Fibroblast of the aortic adventitia (primary cell): ENCODE results near the gene ZNF107. TPM values are rescaled to one million over a fixed set of nuclear protein-coding genes. Genes with fewer than 3 reads are reported as not detected.
"Not testable (repeated sequence)": the region's sequence is repeated elsewhere in the genome, so short reads cannot be mapped to it uniquely, and the experiment has no call there.

ENCODE experiments used
- DNase-seq: peaks from one replicate; pipeline ENCODE4 v3.0.0-alpha.2; 2010; ENCODE audit warnings: low read depth
- H3K4me3 ChIP-seq: 2 replicates; pipeline ENCODE4 v1.5.1; 2011; ENCODE audit warnings: low read depth, mild to moderate bottlenecking, control low read depth, low read length, moderate library complexity
- CTCF ChIP-seq: IDR thresholded peaks from 2 replicates; pipeline ENCODE4 v1.5.1; 2011; ENCODE audit warnings: mild to moderate bottlenecking, low read length, control low read depth, inconsistent platforms; ENCODE audit not compliant: insufficient read depth
- total RNA-seq: library from RNA; depleted of rRNA; stranded (reverse); fragments of >200 nt; gene quantifications from 2 replicates; pipeline ENCODE4 v1.2.3, GENCODE V29; 2012; ENCODE audit warnings: low replicate concordance

Gene ZNF107
- total RNA-seq, 1 donor = 5.6 TPM

- no peak for DNase-seq
- no peak overlapping the region for H3K4me3 ChIP-seq
- TF ChIP-seq CTCF = no peak
Measured at GRCh38 chr7:64655811-64656210, 10.1 kb upstream of the ZNF107 start.

GRCh38 chr7:64656489-64656888, 9.4 kb upstream of the ZNF107 start:
- TF ChIP-seq CTCF = no peak
- DNase-seq = no peak
- no peak overlapping the region for H3K4me3 ChIP-seq

DNA sequence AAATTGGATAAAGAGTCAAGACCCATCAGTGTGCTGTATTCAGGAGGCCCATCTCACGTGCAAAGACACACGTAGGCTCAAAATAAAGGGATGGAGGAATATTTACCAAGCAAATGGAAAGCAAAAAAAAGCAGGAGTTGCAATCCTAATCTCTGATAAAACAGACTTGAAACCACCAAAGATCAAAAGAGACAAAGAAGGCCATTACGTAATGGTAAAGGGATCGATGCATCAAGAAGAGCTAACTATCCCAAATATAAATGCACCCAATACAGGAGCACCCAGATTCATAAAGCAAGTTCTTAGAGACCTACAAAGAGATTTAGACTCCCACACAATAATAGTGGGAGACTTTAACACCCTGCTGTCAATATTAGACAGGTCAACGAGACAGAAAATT, 3.8 kb upstream of the ZNF107 start:
- H3K4me3 ChIP-seq, DNase-seq: not testable (repeated sequence)

DNA sequence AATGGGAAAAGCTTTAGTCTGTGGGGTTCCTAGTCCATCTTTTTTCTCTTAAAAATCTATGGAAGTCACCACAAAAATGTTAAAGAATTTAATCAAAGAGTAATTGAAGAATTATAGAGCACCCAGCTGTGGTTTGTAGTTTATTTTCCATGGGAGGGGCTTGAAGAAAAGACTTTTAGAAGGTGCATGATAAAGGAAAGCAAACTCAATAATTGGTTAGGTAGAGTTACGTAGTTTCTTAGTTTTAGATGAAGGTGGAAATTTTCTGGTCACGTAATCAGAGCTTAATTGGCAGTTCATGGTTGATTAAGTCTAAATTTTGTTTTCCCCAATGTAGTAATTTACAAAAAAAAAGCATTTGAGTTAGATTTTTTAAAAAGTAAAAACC, 724 bp downstream of the ZNF107 start:
- no peak for TF ChIP-seq CTCF
- DNase-seq = peak; percentile 1
- H3K4me3 ChIP-seq = peak overlapping the region; percentile 85

DNA sequence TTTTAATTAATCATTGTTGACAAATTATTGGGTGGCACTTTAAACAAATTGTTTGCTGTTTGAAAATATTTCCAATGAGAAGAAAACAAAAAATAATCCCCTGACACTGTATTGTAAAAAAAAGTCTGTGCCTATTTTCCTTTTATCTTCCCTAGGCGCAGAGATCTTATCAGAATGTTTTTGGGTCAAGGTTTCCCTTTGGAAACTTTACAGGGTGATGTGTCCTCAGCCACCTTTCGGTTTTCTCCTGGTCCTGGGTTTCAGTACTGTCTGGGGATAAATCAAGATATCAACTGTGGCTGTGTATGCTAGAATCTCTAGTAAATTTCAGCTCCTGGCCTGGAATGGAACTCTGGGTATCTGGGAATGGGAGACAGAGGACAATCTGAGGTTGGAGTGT, 1.4 kb downstream of the ZNF107 start:
- peak overlapping the region; percentile 85 for H3K4me3 ChIP-seq
- TF ChIP-seq CTCF = no peak
- no peak for DNase-seq

DNA sequence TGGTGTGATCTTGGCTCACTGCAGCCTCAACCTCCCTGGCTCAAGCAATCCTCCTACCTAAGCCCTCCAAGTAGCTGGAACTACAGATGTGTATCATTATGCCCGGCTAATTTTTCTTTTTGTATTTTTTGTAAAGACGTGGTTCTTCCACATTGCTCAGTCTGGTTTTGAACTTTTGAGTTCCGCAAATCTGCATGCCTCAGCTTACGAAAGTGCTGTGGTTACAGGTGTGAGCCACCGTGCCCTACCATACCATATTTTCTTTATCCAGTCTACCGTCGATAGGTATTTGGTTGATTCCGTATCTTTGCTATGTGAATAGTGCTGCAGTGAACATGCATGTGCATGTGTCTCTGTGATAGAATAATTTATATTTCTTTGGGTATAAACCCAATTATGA, 6.5 kb downstream of the ZNF107 start:
- no peak for DNase-seq
- H3K4me3 ChIP-seq = no peak overlapping the region
- TF ChIP-seq CTCF = no peak

GRCh38 chr7:64685091-64685490, 19.2 kb downstream of the ZNF107 start:
- DNase-seq = no peak
- H3K4me3 ChIP-seq = no peak overlapping the region
- no peak for TF ChIP-seq CTCF
